GM23338 (cell line): Measurements from ENCODE around the gene MAPRE3.

Source experiments
- EZH2 ChIP-seq: fragments of 200-600 bp; sonication (generic); IDR thresholded peaks from one replicate; pipeline ENCODE4 v1.8.0; 2017; ENCODE audit warnings: antibody characterized with exemption, mild to moderate bottlenecking, low read depth; ENCODE audit not compliant: unreplicated experiment
- POLR2AphosphoS5 ChIP-seq: IDR thresholded peaks from 2 replicates; pipeline ENCODE4 v1.6.1; 2016; ENCODE audit warnings: antibody characterized with exemption, low read depth
- TF ChIP-seq, protein P1 (sequence below), 2 experiments: fragments of 200-600 bp in 1 of 2; sonication (generic) in 1 of 2; conservative IDR thresholded peaks; 2 replicates each; pipeline versions ENCODE4 v1.5.1 to v1.6.1; 2016 to 2017; ENCODE audit warnings: antibody characterized with exemption in 2 of 2, low read depth in 2 of 2, mild to moderate bottlenecking in 2 of 2, moderate library complexity in 1 of 2

DNA sequence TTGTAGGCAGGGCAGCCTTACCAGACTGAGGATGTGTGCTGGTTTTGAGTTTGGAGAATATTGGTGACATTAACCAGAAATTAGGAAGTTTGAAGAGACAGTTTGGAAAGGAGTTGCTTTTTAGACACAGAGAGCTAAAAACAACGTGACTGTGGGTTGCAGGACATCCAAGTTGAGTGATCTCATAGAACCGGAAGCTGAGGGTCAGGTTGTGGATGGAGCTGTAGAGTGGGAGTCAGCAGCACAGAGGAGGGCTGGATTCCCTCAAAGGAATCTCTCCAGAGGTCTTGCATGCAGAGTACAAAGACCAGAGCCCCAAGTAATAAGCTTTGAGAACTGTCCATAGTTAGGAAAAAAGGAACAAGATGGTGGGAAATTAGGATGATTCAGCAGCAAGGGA lies 9.3 kb downstream of the MAPRE3 start:
- TF ChIP-seq, protein P1, sequence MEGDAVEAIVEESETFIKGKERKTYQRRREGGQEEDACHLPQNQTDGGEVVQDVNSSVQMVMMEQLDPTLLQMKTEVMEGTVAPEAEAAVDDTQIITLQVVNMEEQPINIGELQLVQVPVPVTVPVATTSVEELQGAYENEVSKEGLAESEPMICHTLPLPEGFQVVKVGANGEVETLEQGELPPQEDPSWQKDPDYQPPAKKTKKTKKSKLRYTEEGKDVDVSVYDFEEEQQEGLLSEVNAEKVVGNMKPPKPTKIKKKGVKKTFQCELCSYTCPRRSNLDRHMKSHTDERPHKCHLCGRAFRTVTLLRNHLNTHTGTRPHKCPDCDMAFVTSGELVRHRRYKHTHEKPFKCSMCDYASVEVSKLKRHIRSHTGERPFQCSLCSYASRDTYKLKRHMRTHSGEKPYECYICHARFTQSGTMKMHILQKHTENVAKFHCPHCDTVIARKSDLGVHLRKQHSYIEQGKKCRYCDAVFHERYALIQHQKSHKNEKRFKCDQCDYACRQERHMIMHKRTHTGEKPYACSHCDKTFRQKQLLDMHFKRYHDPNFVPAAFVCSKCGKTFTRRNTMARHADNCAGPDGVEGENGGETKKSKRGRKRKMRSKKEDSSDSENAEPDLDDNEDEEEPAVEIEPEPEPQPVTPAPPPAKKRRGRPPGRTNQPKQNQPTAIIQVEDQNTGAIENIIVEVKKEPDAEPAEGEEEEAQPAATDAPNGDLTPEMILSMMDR (conservative IDR thresholded peaks at IDR 0.05; ENCODE audit: low read depth in 2 of 2) = no peak
- TF ChIP-seq POLR2AphosphoS5 (no peak), EZH2 (no peak)
